Lower leg skin (tissue), 3 donors: ENCODE results near the gene GINS2.

ENCODE experiments used
- POLR2A ChIP-seq, 2 donors: fragments of 450-650 bp; IDR thresholded peaks; one replicate each; pipeline ENCODE4 v1.6.1; 2016 to 2017; ENCODE audit warnings: antibody characterized with exemption in 2 of 2, mild to moderate bottlenecking in 1 of 2, moderate library complexity in 1 of 2
- TF ChIP-seq, protein P1 (sequence below), 3 donors: fragments of 450-650 bp; IDR thresholded peaks; one replicate each; pipeline ENCODE4 v1.5.1; 2016; ENCODE audit warnings: antibody characterized with exemption in 3 of 3, mild to moderate bottlenecking in 3 of 3, moderate library complexity in 2 of 3

GRCh38 chr16:85735946-85736345 lies 47.2 kb upstream of the GINS2 start:
- TF ChIP-seq, protein P1, sequence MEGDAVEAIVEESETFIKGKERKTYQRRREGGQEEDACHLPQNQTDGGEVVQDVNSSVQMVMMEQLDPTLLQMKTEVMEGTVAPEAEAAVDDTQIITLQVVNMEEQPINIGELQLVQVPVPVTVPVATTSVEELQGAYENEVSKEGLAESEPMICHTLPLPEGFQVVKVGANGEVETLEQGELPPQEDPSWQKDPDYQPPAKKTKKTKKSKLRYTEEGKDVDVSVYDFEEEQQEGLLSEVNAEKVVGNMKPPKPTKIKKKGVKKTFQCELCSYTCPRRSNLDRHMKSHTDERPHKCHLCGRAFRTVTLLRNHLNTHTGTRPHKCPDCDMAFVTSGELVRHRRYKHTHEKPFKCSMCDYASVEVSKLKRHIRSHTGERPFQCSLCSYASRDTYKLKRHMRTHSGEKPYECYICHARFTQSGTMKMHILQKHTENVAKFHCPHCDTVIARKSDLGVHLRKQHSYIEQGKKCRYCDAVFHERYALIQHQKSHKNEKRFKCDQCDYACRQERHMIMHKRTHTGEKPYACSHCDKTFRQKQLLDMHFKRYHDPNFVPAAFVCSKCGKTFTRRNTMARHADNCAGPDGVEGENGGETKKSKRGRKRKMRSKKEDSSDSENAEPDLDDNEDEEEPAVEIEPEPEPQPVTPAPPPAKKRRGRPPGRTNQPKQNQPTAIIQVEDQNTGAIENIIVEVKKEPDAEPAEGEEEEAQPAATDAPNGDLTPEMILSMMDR (IDR thresholded peaks at IDR 0.05) = no peak
- no peak for TF ChIP-seq POLR2A (IDR thresholded peaks at IDR 0.05)
